Gastrocnemius medialis (tissue), 4 donors: Measurements from ENCODE around the gene RICTOR.

ENCODE experiments used
- CTCF ChIP-seq, 5 experiments: fragments of 450-650 bp in 3 of 5; fragments of 200-600 bp in 2 of 5; sonication (generic) in 2 of 5; IDR thresholded peaks in 4 of 5; conservative IDR thresholded peaks in 1 of 5; 1 replicate in 4 of 5; 2 replicates in 1 of 5; pipeline ENCODE4 v1.5.1; 2016 to 2019; ENCODE audit warnings: antibody characterized with exemption in 5 of 5, mild to moderate bottlenecking in 3 of 5, moderate library complexity in 3 of 5
- POLR2A ChIP-seq, 2 donors: fragments of 450-650 bp; IDR thresholded peaks; one replicate each; pipeline ENCODE4 v1.6.1; 2017; ENCODE audit warnings: antibody characterized with exemption in 2 of 2, mild to moderate bottlenecking in 2 of 2, moderate library complexity in 2 of 2

- no peak for TF ChIP-seq CTCF (IDR thresholded peaks at IDR 0.05 in 4 of 5, conservative IDR thresholded peaks at IDR 0.05 in 1 of 5)
- TF ChIP-seq POLR2A (IDR thresholded peaks at IDR 0.05) = no peak
These were observed 112.5 kb downstream of the RICTOR start for GRCh38 chr5:38961691-38962090.
